ENCODE results near the gene PRKAG2. TPM values are rescaled to one million over a fixed set of nuclear protein-coding genes. Genes with fewer than 3 reads are reported as not detected.

Gene PRKAG2
- total and polyA plus RNA-seq, 2 of the 13 experiments (the other 11 are each of a cell fraction or from before 2014, with no cell fraction given) = 0.90 to 1.3 TPM

- no peaks in the 10 kb centered on the region for H3K79me2 ChIP-seq (ENCODE audit: insufficient read depth, low read length)
- intact Hi-C loops (cut with micrococcal nuclease; ENCODE audit: unreplicated experiment) (no loop called here), in situ Hi-C loops (cut with HindIII; ENCODE audit: extremely low pct_ligation_motif_present, low pct_unique_long_range_greater_than_20kb) (no loop called here)
- no peaks in the 10 kb centered on the region for H3K36me3 ChIP-seq (replicated peaks in 1 of 2; ENCODE audit: control insufficient read depth in 1 of 2, insufficient read depth in 2 of 2, low read length in 2 of 2)
- H4K20me1 ChIP-seq (ENCODE audit: insufficient read depth, low read length) = no peaks in the 10 kb centered on the region
- ChIA-PET POLR2A (no interaction called here), CTCF (ENCODE audit: low intra/inter-chr PET ratio, low total read pairs) (no interaction called here)
- no peaks in the 10 kb centered on the region for H3K9me3 ChIP-seq (ENCODE audit: low read length)
- FAIRE-seq = no peak
- H3K4me1 ChIP-seq (ENCODE audit: insufficient read depth, low read length) = no peaks in the 10 kb centered on the region
- DNase-seq (ENCODE audit: low spot score) = no peak
- no peak overlapping the region for H3K27ac ChIP-seq (ENCODE audit: extremely low read length, insufficient read depth, low read length)
- no peak overlapping the region for H3K4me3 ChIP-seq (replicated peaks in 1 of 3; ENCODE audit: insufficient read depth in 1 of 3, low read depth in 2 of 3, low read length in 3 of 3)
- H3K27me3 ChIP-seq (ENCODE audit: control insufficient read depth in 1 of 2, insufficient read depth in 2 of 2, low read length in 2 of 2) = peaks cover 4 to 14% of the 10 kb centered on the region in 2 experiments; a peak in 3 of 5 replicates
- H3K9ac ChIP-seq (ENCODE audit: insufficient read depth, low read depth, low read length) = no peak overlapping the region
- no peak overlapping the region for H3K4me2 ChIP-seq (ENCODE audit: low read depth, low read length)
- 40% methylated on average over 7 of the region's 7 CpGs for WGBS (ENCODE audit: low lambda C conversion rate)
- no peak for ATAC-seq
- H2AFZ ChIP-seq (ENCODE audit: low read length) = no peak overlapping the region
- no peak for TF ChIP-seq ZNF724P (CRISPR knock-in tag; IDR thresholded peaks at IDR 0.05; ENCODE audit: borderline replicate concordance)
- no peak for TF ChIP-seq ZNF552 (CRISPR knock-in tag; IDR thresholded peaks at IDR 0.05; ENCODE audit: borderline replicate concordance)
- TF ChIP-seq TBP (CRISPR knock-in tag; IDR thresholded peaks at IDR 0.05) = no peak
- no peak for TF ChIP-seq KDM6A (CRISPR knock-in tag; IDR thresholded peaks at IDR 0.05; ENCODE audit: low read depth)
- TF ChIP-seq MTA3 (CRISPR knock-in tag; IDR thresholded peaks at IDR 0.05) = no peak
- TF ChIP-seq ZNF558 (CRISPR knock-in tag; IDR thresholded peaks at IDR 0.05; ENCODE audit: borderline replicate concordance) = no peak
- no peak for TF ChIP-seq ZNF335 (CRISPR knock-in tag; IDR thresholded peaks at IDR 0.05)
- TF ChIP-seq ZNF83 (CRISPR knock-in tag; IDR thresholded peaks at IDR 0.05; ENCODE audit: borderline replicate concordance) = no peak
- no peak for TF ChIP-seq ZNF317 (CRISPR knock-in tag; IDR thresholded peaks at IDR 0.05)
- TF ChIP-seq NFKBIZ (CRISPR knock-in tag; IDR thresholded peaks at IDR 0.05) = no peak
- no peak for TF ChIP-seq RARA (CRISPR knock-in tag; IDR thresholded peaks at IDR 0.05)
- TF ChIP-seq RELA (CRISPR knock-in tag; IDR thresholded peaks at IDR 0.05) = no peak
- TF ChIP-seq STAT5B (CRISPR knock-in tag; IDR thresholded peaks at IDR 0.05) = no peak
- TF ChIP-seq ZNF687 (CRISPR knock-in tag; IDR thresholded peaks at IDR 0.05) = no peak
- TF ChIP-seq CBFB (CRISPR knock-in tag; IDR thresholded peaks at IDR 0.05) = no peak
- no peak for TF ChIP-seq ZNF577 (CRISPR knock-in tag; IDR thresholded peaks at IDR 0.05; ENCODE audit: borderline replicate concordance, low read depth)
- TF ChIP-seq TFAP4 (IDR thresholded peaks at IDR 0.05; ENCODE audit: borderline replicate concordance, low read depth) = no peak
- no TSS peak for BruUV-seq (replicated peaks)
Observed at GRCh38 chr7:151777908-151778670, 98.8 kb downstream of the PRKAG2 start.
